Measurements from ENCODE around the gene HIKESHI.

DNA sequence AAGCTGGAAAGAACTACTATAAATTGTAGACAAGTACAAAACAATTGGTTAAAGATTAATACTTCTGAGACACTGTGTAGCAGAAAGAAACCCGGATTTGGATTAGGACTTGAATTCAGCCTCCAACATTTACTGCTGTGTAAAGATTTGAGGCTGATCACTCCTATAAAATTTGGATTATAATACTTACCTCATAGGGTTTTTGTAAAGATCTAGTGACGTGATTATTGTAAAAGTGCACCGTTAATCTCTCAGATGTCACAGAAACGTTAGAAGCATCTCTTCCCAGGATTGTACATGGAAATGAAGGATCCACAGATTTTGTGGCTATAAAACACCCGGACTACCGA is 323 bp upstream of the HIKESHI start:
- TF ChIP-seq, protein P1, sequence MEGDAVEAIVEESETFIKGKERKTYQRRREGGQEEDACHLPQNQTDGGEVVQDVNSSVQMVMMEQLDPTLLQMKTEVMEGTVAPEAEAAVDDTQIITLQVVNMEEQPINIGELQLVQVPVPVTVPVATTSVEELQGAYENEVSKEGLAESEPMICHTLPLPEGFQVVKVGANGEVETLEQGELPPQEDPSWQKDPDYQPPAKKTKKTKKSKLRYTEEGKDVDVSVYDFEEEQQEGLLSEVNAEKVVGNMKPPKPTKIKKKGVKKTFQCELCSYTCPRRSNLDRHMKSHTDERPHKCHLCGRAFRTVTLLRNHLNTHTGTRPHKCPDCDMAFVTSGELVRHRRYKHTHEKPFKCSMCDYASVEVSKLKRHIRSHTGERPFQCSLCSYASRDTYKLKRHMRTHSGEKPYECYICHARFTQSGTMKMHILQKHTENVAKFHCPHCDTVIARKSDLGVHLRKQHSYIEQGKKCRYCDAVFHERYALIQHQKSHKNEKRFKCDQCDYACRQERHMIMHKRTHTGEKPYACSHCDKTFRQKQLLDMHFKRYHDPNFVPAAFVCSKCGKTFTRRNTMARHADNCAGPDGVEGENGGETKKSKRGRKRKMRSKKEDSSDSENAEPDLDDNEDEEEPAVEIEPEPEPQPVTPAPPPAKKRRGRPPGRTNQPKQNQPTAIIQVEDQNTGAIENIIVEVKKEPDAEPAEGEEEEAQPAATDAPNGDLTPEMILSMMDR (IDR thresholded peaks at IDR 0.05 in 4 of 5, conservative IDR thresholded peaks at IDR 0.05 in 1 of 5): no peak
- no peak for TF ChIP-seq POLR2A (IDR thresholded peaks at IDR 0.05)

Data from gastrocnemius medialis (tissue), 4 donors.